Measurements from ENCODE around the gene TPPP. TPM values are rescaled to one million over a fixed set of nuclear protein-coding genes. Genes with fewer than 3 reads are reported as not detected.
"Not testable (repeated sequence)": the region's sequence is repeated elsewhere in the genome, so short reads cannot be mapped to it uniquely, and the experiment has no call there.

Gene TPPP
- total and polyA plus RNA-seq, 2 of the 13 experiments (the other 11 are each of a cell fraction or from before 2014, with no cell fraction given): 0.07 TPM; not detected in 1

GRCh38 chr5:716740-717139 is 23.6 kb upstream of the TPPP start:
- H3K4me1 ChIP-seq (ENCODE audit: insufficient read depth, low read length); intact Hi-C loops (cut with micrococcal nuclease; ENCODE audit: unreplicated experiment); H3K27me3 ChIP-seq (ENCODE audit: control insufficient read depth in 1 of 2, insufficient read depth in 2 of 2, low read length in 2 of 2); H3K9me3 ChIP-seq (ENCODE audit: low read length); DNase-seq (ENCODE audit: low spot score); H3K9ac ChIP-seq (ENCODE audit: insufficient read depth, low read depth, low read length); H3K4me3 ChIP-seq (replicated peaks in 1 of 3; ENCODE audit: insufficient read depth in 1 of 3, low read depth in 2 of 3, low read length in 3 of 3); H3K36me3 ChIP-seq (replicated peaks in 1 of 2; ENCODE audit: control insufficient read depth in 1 of 2, insufficient read depth in 2 of 2, low read length in 2 of 2); ATAC-seq; FAIRE-seq; POLR2A ChIA-PET; H2AFZ ChIP-seq (ENCODE audit: low read length); BruUV-seq (replicated peaks); CTCF ChIA-PET (ENCODE audit: low intra/inter-chr PET ratio, low total read pairs); H3K4me2 ChIP-seq (ENCODE audit: low read depth, low read length); H4K20me1 ChIP-seq (ENCODE audit: insufficient read depth, low read length); H3K79me2 ChIP-seq (ENCODE audit: insufficient read depth, low read length); H3K27ac ChIP-seq (ENCODE audit: extremely low read length, insufficient read depth, low read length); TF ChIP-seq FOXA1 (IDR thresholded peaks at IDR 0.05); FOXP1 (IDR thresholded peaks at IDR 0.05); ATF7 (CRISPR knock-in tag; IDR thresholded peaks at IDR 0.05): not testable (repeated sequence)
- WGBS (ENCODE audit: low lambda C conversion rate): 2% methylated on average over 4 of the region's 4 CpGs
- TF ChIP-seq FOXA1 (CRISPR knock-in tag; IDR thresholded peaks at IDR 0.05) (0 out of 2 replicates have a peak, but pooled peaks have one; percentile 21), FOXP1 (CRISPR knock-in tag; IDR thresholded peaks at IDR 0.05) (0 out of 2 replicates have a peak, but pooled peaks have one; percentile 41), ATF7 (IDR thresholded peaks at IDR 0.05) (peak; percentile 36; the same call in 1 of the 2 replicates), GATAD2A (CRISPR knock-in tag; IDR thresholded peaks at IDR 0.05) (peak; percentile 36; the same call in 1 of the 2 replicates), FOXA3 (CRISPR knock-in tag; IDR thresholded peaks at IDR 0.05) (peak; percentile 61; the same call in 1 of the 2 replicates), ZBTB21 (CRISPR knock-in tag; IDR thresholded peaks at IDR 0.05) (0 out of 2 replicates have a peak, but pooled peaks have one; percentile 28), CEBPB (IDR thresholded peaks at IDR 0.05; ENCODE audit: borderline replicate concordance, low read depth, low read length) (peak; percentile 57; the same call in 1 of the 2 replicates), ATF4 (CRISPR knock-in tag; IDR thresholded peaks at IDR 0.05) (peak in 1 of 2 experiments; percentile 73; a peak in 2 of 4 replicates), CREB1 (IDR thresholded peaks at IDR 0.05) (peak; percentile 66), CREB1 (CRISPR knock-in tag; IDR thresholded peaks at IDR 0.05) (peak; percentile 31; the same call in 1 of the 2 replicates)
- in situ Hi-C loops (cut with HindIII; ENCODE audit: extremely low pct_ligation_motif_present, low pct_unique_long_range_greater_than_20kb): loop anchor here (5.0 kb wide), 1 partner anchor 81 kb away; no protein-coding TSS in a partner anchor

Measured in HepG2 (cell line).